CD14-positive monocyte (primary cell): ENCODE data around the gene SMG7. TPM values are rescaled to one million over a fixed set of nuclear protein-coding genes. Genes with fewer than 3 reads are reported as not detected.
A peak's percentile ranks its signal among the peaks of the same experiment; 100 is the strongest.

Experiments
- DNase-seq, 3 donors: peaks; one replicate each; pipeline ENCODE4 v3.0.0-alpha.2; 2011 to 2022
- H2AFZ ChIP-seq: 2 replicates; pipeline ENCODE4 v1.6.0; 2012; ENCODE audit warnings: mild to moderate bottlenecking, low read depth, low read length, inconsistent platforms; ENCODE audit not compliant: insufficient read depth, poor library complexity, severe bottlenecking
- H3K27ac ChIP-seq, 2 donors: 1 replicate in 1 of 2; 2 replicates in 1 of 2; pipeline ENCODE4 v1.5.1; 2012 to 2013; ENCODE audit warnings: low read length in 2 of 2, control low read depth in 1 of 2, inconsistent platforms in 1 of 2, low read depth in 1 of 2, mild to moderate bottlenecking in 1 of 2
- H3K27me3 ChIP-seq, 2 donors: one replicate each; pipeline versions ENCODE4 v1.6.0 to v1.6.1; 2011 to 2013; ENCODE audit warnings: low read length in 2 of 2; ENCODE audit not compliant: control insufficient read depth in 2 of 2, insufficient read depth in 2 of 2
- H3K36me3 ChIP-seq, 2 donors: replicated peaks in 1 of 2; 1 replicate in 1 of 2; 2 replicates in 1 of 2; pipeline versions ENCODE4 v1.5.1 to v1.6.1; 2012 to 2013; ENCODE audit warnings: low read length in 2 of 2, control low read depth in 1 of 2, inconsistent platforms in 1 of 2, mild to moderate bottlenecking in 1 of 2; ENCODE audit not compliant: insufficient read depth in 2 of 2, control insufficient read depth in 1 of 2
- H3K4me1 ChIP-seq, 2 donors: 1 replicate in 1 of 2; 2 replicates in 1 of 2; pipeline versions ENCODE4 v1.5.1 to v1.6.1; 2012 to 2013; ENCODE audit warnings: low read length in 2 of 2, control low read depth in 1 of 2, inconsistent platforms in 1 of 2, mild to moderate bottlenecking in 1 of 2, moderate library complexity in 1 of 2; ENCODE audit not compliant: insufficient read depth in 2 of 2, control insufficient read depth in 1 of 2
- H3K4me2 ChIP-seq: replicated peaks from 2 replicates; pipeline ENCODE3; 2012; ENCODE audit warnings: low read length, moderate library complexity, mild to moderate bottlenecking; ENCODE audit not compliant: poor library complexity, severe bottlenecking; ENCODE audit errors: extremely low read depth
- H3K4me3 ChIP-seq, 3 experiments: fragments of 200-600 bp in 1 of 3; sonication (generic) in 1 of 3; replicated peaks in 1 of 3; 1 replicate in 2 of 3; 2 replicates in 1 of 3; pipeline ENCODE4 v1.5.1; 2011 to 2013; ENCODE audit warnings: low read length in 3 of 3, mild to moderate bottlenecking in 3 of 3, control low read depth in 2 of 3, low read depth in 2 of 3, inconsistent platforms in 1 of 3, moderate library complexity in 1 of 3
- H3K79me2 ChIP-seq: 2 replicates; pipeline ENCODE4 v1.6.0; 2012; ENCODE audit warnings: mild to moderate bottlenecking, control low read depth, inconsistent platforms, low read length, moderate library complexity; ENCODE audit not compliant: insufficient read depth
- H3K9ac ChIP-seq: 2 replicates; pipeline ENCODE4 v1.6.0; 2017; ENCODE audit warnings: low read length, mild to moderate bottlenecking; ENCODE audit not compliant: insufficient read depth, poor library complexity, severe bottlenecking
- H3K9me3 ChIP-seq, 2 donors: replicated peaks in 1 of 2; 1 replicate in 1 of 2; 2 replicates in 1 of 2; pipeline versions ENCODE4 v1.5.1 to v1.6.1; 2012 to 2013; ENCODE audit warnings: low read length in 2 of 2, control low read depth in 1 of 2; ENCODE audit not compliant: control insufficient read depth in 1 of 2, insufficient read depth in 1 of 2
- H4K20me1 ChIP-seq: 2 replicates; pipeline ENCODE4 v1.6.0; 2012; ENCODE audit warnings: mild to moderate bottlenecking, low read length, control low read depth, moderate library complexity; ENCODE audit not compliant: insufficient read depth
- H3K27ac Mint-ChIP-seq, 7 donors: one replicate each; pipeline ENCODE4 v1.8.0; 2020; ENCODE audit warnings: mild to moderate bottlenecking in 7 of 7, mixed read lengths in 7 of 7, moderate library complexity in 6 of 7, inconsistent platforms in 2 of 7
- H3K27me3 Mint-ChIP-seq, 3 donors: one replicate each; pipeline ENCODE4 v1.8.0; 2021 to 2022; ENCODE audit warnings: low read depth in 3 of 3, mild to moderate bottlenecking in 3 of 3, mixed read lengths in 3 of 3, moderate library complexity in 3 of 3, inconsistent platforms in 1 of 3
- H3K36me3 Mint-ChIP-seq, 2 donors: one replicate each; pipeline ENCODE4 v1.8.0; 2020; ENCODE audit warnings: mixed read lengths in 2 of 2, inconsistent platforms in 1 of 2, mild to moderate bottlenecking in 1 of 2
- H3K4me1 Mint-ChIP-seq: one replicate; pipeline ENCODE4 v1.8.0; 2020; ENCODE audit warnings: mild to moderate bottlenecking, mixed read lengths
- H3K4me3 Mint-ChIP-seq, 2 donors: one replicate each; pipeline ENCODE4 v1.8.0; 2020; ENCODE audit warnings: mild to moderate bottlenecking in 2 of 2, mixed read lengths in 2 of 2, moderate library complexity in 1 of 2
- H3K9me3 Mint-ChIP-seq, 7 donors: one replicate each; pipeline ENCODE4 v1.8.0; 2020 to 2022; ENCODE audit warnings: mixed read lengths in 7 of 7, mild to moderate bottlenecking in 6 of 7, moderate library complexity in 6 of 7, inconsistent platforms in 2 of 7
- CTCF ChIP-seq: fragments of 200-600 bp; IDR thresholded peaks from one replicate; pipeline ENCODE4 v1.8.0; 2022; ENCODE audit warnings: antibody characterized with exemption, mild to moderate bottlenecking
- WGBS: methylation state at CpG from one replicate; pipeline ENCODE4 v1.1.5; 2013; ENCODE audit warnings: missing lambda C conversion rate; ENCODE audit not compliant: insufficient coverage; 5-methylcytosine and 5-hydroxymethylcytosine counted together
- intact Hi-C, 2 donors: fragments of 100-400 bp; cut with micrococcal nuclease; formaldehyde crosslinking; loops; one replicate each; pipeline versions ENCODE4 v1.15.0 to v1.15.1; 2023
- polyA plus RNA-seq, 3 donors: library from polyadenylated mRNA; depleted of rRNA in 1 of 3; unstranded in 2 of 3; stranded (reverse) in 1 of 3; fragments of 300-500 nt in 2 of 3; fragments of >200 nt in 1 of 3; fragmentation: Illumina TruSeq in 2 of 3; gene quantifications; 1 replicate in 2 of 3; 2 replicates in 1 of 3; pipeline ENCODE4 v1.2.3, GENCODE V29; 2012 to 2021

The SMG7 gene
- polyA plus RNA-seq, 3 donors, result 11.5 to 31.3 (median 19.4) TPM

DNA sequence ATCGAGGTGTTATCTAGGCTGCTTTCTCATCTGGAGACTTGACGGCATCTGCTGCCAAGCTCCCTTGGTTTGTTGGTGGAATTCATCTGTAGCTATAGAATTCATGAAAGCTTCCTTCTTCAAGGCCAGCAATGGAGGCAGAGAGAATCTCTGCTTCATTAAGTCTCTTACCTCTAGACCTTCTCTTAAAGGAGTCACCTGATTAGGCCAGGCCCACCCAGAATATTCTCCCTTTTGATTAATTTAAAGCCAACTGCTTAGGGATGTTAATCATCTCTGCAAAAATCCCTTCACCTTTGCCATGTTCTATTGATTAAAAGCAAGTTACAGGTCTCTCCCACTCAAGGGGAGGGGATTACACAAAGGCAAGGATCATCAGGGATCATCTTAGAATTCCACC lies 123.2 kb downstream of the SMG7 start:
- Histone ChIP-seq H4K20me1 (no peaks in the 10 kb centered on the region), H3K36me3 (no peaks in the 10 kb centered on the region), H3K9me3 (no peaks in the 10 kb centered on the region), H3K4me1 (peaks cover 77 to 91% of the 10 kb centered on the region in 2 donors), H2AFZ (no peak overlapping the region), H3K4me2 (no peak overlapping the region), H3K79me2 (peaks cover 10% of the 10 kb centered on the region), H3K27ac (no peak overlapping the region), H3K27me3 (no peaks in the 10 kb centered on the region), H3K4me3 (no peak overlapping the region), H3K9ac (no peak overlapping the region)
- no peak for TF ChIP-seq CTCF
- peak overlapping the region in 3 of 7 donors; percentile 25 to 50 (median 42) for H3K27ac Mint-ChIP-seq
- peaks cover 0 to 4% (median 0%) of the 10 kb centered on the region in 3 donors for H3K27me3 Mint-ChIP-seq
- intact Hi-C loops, result no loop called here
- peaks cover 0 to 4% (median 0%) of the 10 kb centered on the region in 7 donors for H3K9me3 Mint-ChIP-seq
- DNase-seq, result no peak
- peaks cover 88% of the 10 kb centered on the region for H3K4me1 Mint-ChIP-seq
- H3K36me3 Mint-ChIP-seq, result peaks cover 6 to 13% of the 10 kb centered on the region in 2 donors
- WGBS, result 80% methylated on average over 1 of the region's 2 CpGs
- no peak overlapping the region for H3K4me3 Mint-ChIP-seq

GRCh38 chr1:183596500-183596899 lies 124.2 kb downstream of the SMG7 start:
- no peak overlapping the region for H2AFZ ChIP-seq
- H3K9me3 ChIP-seq, result no peaks in the 10 kb centered on the region
- Mint-ChIP-seq H3K27ac (no peak overlapping the region), H3K9me3 (peaks cover 0 to 4% (median 0%) of the 10 kb centered on the region in 7 donors), H3K36me3 (peaks cover 6 to 15% of the 10 kb centered on the region in 2 donors), H3K27me3 (peaks cover 0 to 4% (median 0%) of the 10 kb centered on the region in 3 donors), H3K4me1 (peaks cover 87% of the 10 kb centered on the region), H3K4me3 (no peak overlapping the region)
- H3K36me3 ChIP-seq, result no peaks in the 10 kb centered on the region
- no CpG with 5 or more reads among the region's 5 CpGs for WGBS
- intact Hi-C loops, result no loop called here
- H3K4me2 ChIP-seq, result no peak overlapping the region
- no peak overlapping the region for H3K27ac ChIP-seq
- TF ChIP-seq CTCF, result no peak
- H3K4me1 ChIP-seq, result peaks cover 76 to 93% of the 10 kb centered on the region in 2 donors
- no peak overlapping the region for H3K9ac ChIP-seq
- DNase-seq, result peak in 1 of 3 donors; percentile 28
- H3K4me3 ChIP-seq, result no peak overlapping the region
- no peaks in the 10 kb centered on the region for H4K20me1 ChIP-seq
- peaks cover 9% of the 10 kb centered on the region for H3K79me2 ChIP-seq
- H3K27me3 ChIP-seq, result no peaks in the 10 kb centered on the region
